K562 (cell line): Measurements from ENCODE around the gene CCDC87. TPM values are rescaled to one million over a fixed set of nuclear protein-coding genes. Genes with fewer than 3 reads are reported as not detected.
A peak's percentile ranks its signal among the peaks of the same experiment; 100 is the strongest.

ENCODE experiments used
- CTCF ChIP-seq, 3 experiments: IDR thresholded peaks in 2 of 3; conservative IDR thresholded peaks in 1 of 3; 2 replicates each; pipeline ENCODE4 v1.5.1; 2011 to 2012; ENCODE audit warnings: low read length in 3 of 3, mild to moderate bottlenecking in 3 of 3, control low read depth in 2 of 3, improper control_type of control experiment in 1 of 3, inconsistent platforms in 1 of 3, low read depth in 1 of 3, mixed read lengths in 1 of 3, moderate library complexity in 1 of 3; ENCODE audit not compliant: insufficient read depth in 2 of 3
- E2F4 ChIP-seq: sonication (generic); formaldehyde crosslinking; IDR thresholded peaks from 2 replicates; pipeline ENCODE4 v1.8.0; 2022; ENCODE audit warnings: mild to moderate bottlenecking, low read depth, missing genetic modification reagents
- ELK1 ChIP-seq: sonication (generic); formaldehyde crosslinking; IDR thresholded peaks from 2 replicates; pipeline ENCODE4 v1.8.1; 2022; ENCODE audit warnings: missing genetic modification reagents
- GABPB1 ChIP-seq: sonication (generic); formaldehyde crosslinking; IDR thresholded peaks from 2 replicates; pipeline ENCODE4 v1.8.0; 2022; ENCODE audit warnings: mild to moderate bottlenecking, missing genetic modification reagents
- GATAD2A ChIP-seq: fragments of 450-650 bp; IDR thresholded peaks from 2 replicates; pipeline ENCODE4 v1.6.1; 2017
- GATAD2B ChIP-seq: fragments of 450-650 bp; IDR thresholded peaks from 2 replicates; pipeline ENCODE4 v1.6.1; 2017; ENCODE audit warnings: mild to moderate bottlenecking, borderline replicate concordance
- HINFP ChIP-seq: fragments of 450-650 bp; conservative IDR thresholded peaks from 2 replicates; pipeline ENCODE4 v1.6.1; 2016; ENCODE audit warnings: missing genetic modification characterization, low read depth, mild to moderate bottlenecking, control low read depth, missing compliant biosample characterization
- MCM3 ChIP-seq: fragments of 450-650 bp; IDR thresholded peaks from 2 replicates; pipeline ENCODE4 v1.6.1; 2016
- MCM5 ChIP-seq: fragments of 450-650 bp; IDR thresholded peaks from 2 replicates; pipeline ENCODE4 v1.6.1; 2016; ENCODE audit warnings: low read depth
- MCM7 ChIP-seq, 2 experiments: fragments of 450-650 bp; IDR thresholded peaks; 2 replicates each; pipeline ENCODE4 v1.6.1; 2016 to 2018
- NFRKB ChIP-seq: fragments of 450-650 bp; IDR thresholded peaks from 2 replicates; pipeline ENCODE4 v1.6.1; 2016; ENCODE audit warnings: low read depth
- POLR2G ChIP-seq: fragments of 200-400 bp; formaldehyde crosslinking; IDR thresholded peaks from 2 replicates; pipeline ENCODE4 v1.6.1; 2017; ENCODE audit warnings: low read depth, mild to moderate bottlenecking, antibody characterized with exemption, low read length, moderate library complexity
- RBM22 ChIP-seq: fragments of 200-400 bp; formaldehyde crosslinking; IDR thresholded peaks from 2 replicates; pipeline ENCODE4 v1.6.1; 2018; ENCODE audit warnings: low read length, low read depth; ENCODE audit not compliant: poor library complexity, severe bottlenecking
- RCOR1 ChIP-seq, 2 experiments: IDR thresholded peaks; 2 replicates each; pipeline ENCODE4 v1.6.1; 2012; ENCODE audit warnings: low read depth in 2 of 2, low read length in 2 of 2, borderline replicate concordance in 1 of 2, improper control_type of control experiment in 1 of 2
- TAF15 ChIP-seq: fragments of 200-400 bp; formaldehyde crosslinking; IDR thresholded peaks from 2 replicates; pipeline ENCODE4 v1.6.1; 2017; ENCODE audit warnings: mild to moderate bottlenecking, low read depth, low read length, moderate library complexity
- ZBTB26 ChIP-seq: fragments of 450-650 bp; formaldehyde crosslinking; IDR thresholded peaks from 2 replicates; pipeline ENCODE4 v1.4.0; 2022; ENCODE audit warnings: missing genetic modification characterization
- ZNF134 ChIP-seq: fragments of 250-450 bp; sonication (Bioruptor Pico); conservative IDR thresholded peaks from 2 replicates; pipeline ENCODE4 v1.4.0; 2020
- ZNF263 ChIP-seq: sonication (generic); formaldehyde crosslinking; IDR thresholded peaks from 2 replicates; pipeline ENCODE4 v1.8.0; 2022; ENCODE audit warnings: mild to moderate bottlenecking, missing genetic modification reagents, borderline replicate concordance
- ZNF77 ChIP-seq: fragments of 250-450 bp; sonication (Bioruptor Pico); IDR thresholded peaks from 2 replicates; pipeline ENCODE4 v1.5.0; 2020
- polyA plus RNA-seq, 8 experiments: library from polyadenylated mRNA; depleted of rRNA in 4 of 8; stranded (reverse) in 5 of 8; unstranded in 3 of 8; fragments of >200 nt; fragmentation: Nextera tagmentation in 2 of 8; fragmentation: Illumina TruSeq in 1 of 8; extraction: Ambion mirVana in 2 of 8; extraction: Trizol in 1 of 8; gene quantifications; 2 replicates each; pipeline versions ENCODE4 v1.2.1 to v1.2.3, GENCODE V29; 2011 to 2014; ENCODE audit warnings: inconsistent platforms in 1 of 8, missing spikeins in 1 of 8
- total RNA-seq, 7 experiments: library from RNA; depleted of rRNA in 6 of 7; stranded (reverse); fragments of >200 nt in 6 of 7; fragmentation: Illumina TruSeq in 2 of 7; extraction: Trizol in 2 of 7; gene quantifications; 2 replicates each; pipeline versions ENCODE4 v1.2.1 to v1.2.3, GENCODE V29; 2011 to 2021; ENCODE audit warnings: low replicate concordance in 1 of 7

CCDC87 gene
- total and polyA plus RNA-seq, 9 of the 15 experiments (the other 6 are each of a cell fraction or from before 2014, with no cell fraction given): 0.03 to 0.44 (median 0.15) TPM; not detected in 1

GRCh38 chr11:66638177-66639065, 45.6 kb upstream of the CCDC87 start, which contains the start of gene RBM4 (continued):
- TF ChIP-seq E2F4 (CRISPR knock-in tag) (0 out of 2 replicates have a peak, but pooled peaks have one; percentile 71), MCM7 (IDR thresholded peaks at IDR 0.05) (no peak), CTCF (IDR thresholded peaks at IDR 0.05 in 2 of 3, conservative IDR thresholded peaks at IDR 0.05 in 1 of 3; ENCODE audit: insufficient read depth in 2 of 3, low read depth in 1 of 3, low read length in 3 of 3) (peak in 1 of 3 experiments; percentile 28; a peak in 1 of 6 replicates), ZBTB26 (CRISPR knock-in tag) (peak; percentile 50; the same call in 1 of the 2 replicates), HINFP (tag) (peak; percentile 54; the same call in 1 of the 2 replicates), ZNF134 (CRISPR knock-in tag) (peak; percentile 64), GATAD2A (no peak), MCM3 (no peak), RBM22 (peak; percentile 92), RCOR1 (IDR thresholded peaks at IDR 0.05; ENCODE audit: borderline replicate concordance in 1 of 2, low read depth in 2 of 2, low read length in 2 of 2) (no peak), ELK1 (no peak), MCM5 (no peak), POLR2G (peak; percentile 96), GABPB1 (0 out of 2 replicates have a peak, but pooled peaks have one; percentile 34), ZNF77 (no peak), NFRKB (peak; percentile 93), ZNF263 (CRISPR knock-in tag) (peak; percentile 24; the same call in 1 of the 2 replicates), GATAD2B (no peak), TAF15 (no peak)
